Measurements from ENCODE around the gene TMEM131L.
A peak's percentile ranks its signal among the peaks of the same experiment; 100 is the strongest.

Gene TMEM131L

GRCh38 chr4:153497091-153497531 lies 31.0 kb downstream of the TMEM131L start:
- Histone ChIP-seq H3K4ac (ENCODE audit: low read depth, low read length) (no peak overlapping the region), H2AK5ac (ENCODE audit: low read length) (no peak overlapping the region)
- WGBS (ENCODE audit: extremely low coverage, insufficient coverage, insufficient read length): no CpG with 5 or more reads among the region's 4 CpGs

GRCh38 chr4:153497988-153498967 lies 32.1 kb downstream of the TMEM131L start:
- Histone ChIP-seq H2AK5ac (ENCODE audit: low read length) (peak overlapping the region; percentile 59), H2BK5ac (ENCODE audit: low read depth, low read length, poor library complexity) (peak overlapping the region; percentile 35), H2BK12ac (ENCODE audit: low read length) (peak overlapping the region; percentile 47), H3K4me2 (ENCODE audit: low read length) (no peak overlapping the region), H3K14ac (ENCODE audit: low read length) (no peak overlapping the region), H3K9me3 (ENCODE audit: insufficient read depth, low read depth, low read length) (no peaks in the 10 kb centered on the region), H3K27ac (ENCODE audit: low read depth, low read length) (no peak overlapping the region), H3K79me1 (ENCODE audit: low read length) (peaks cover 3% of the 10 kb centered on the region), H3K79me2 (ENCODE audit: control insufficient read depth, insufficient read depth, low read length, poor library complexity) (no peaks in the 10 kb centered on the region), H2AFZ (ENCODE audit: insufficient read depth, low read length, poor library complexity) (no peak overlapping the region), H2BK120ac (ENCODE audit: insufficient read depth, low read length, poor library complexity) (peak overlapping the region; percentile 40), H3K4me1 (ENCODE audit: control insufficient read depth in 1 of 2, insufficient read depth in 2 of 2, low read length in 2 of 2) (peaks cover 3 to 7% of the 10 kb centered on the region in 2 experiments), H4K12ac (ENCODE audit: low read depth, low read length) (no peak overlapping the region), H3K18ac (ENCODE audit: low read length) (peak overlapping the region; percentile 64), H3K27me3 (ENCODE audit: insufficient read depth, low read length) (no peaks in the 10 kb centered on the region), H3K4ac (ENCODE audit: low read depth, low read length) (no peak overlapping the region), H4K91ac (ENCODE audit: low read depth, low read length) (peak overlapping the region; percentile 5), H3K9ac (ENCODE audit: low read length) (no peak overlapping the region), H3K36me3 (ENCODE audit: control insufficient read depth in 1 of 2, insufficient read depth in 2 of 2, low read length in 2 of 2) (no peaks in the 10 kb centered on the region), H3K4me3 (ENCODE audit: low read depth, low read length) (no peak overlapping the region), H4K8ac (ENCODE audit: low read depth, low read length) (no peak overlapping the region), H3K23ac (ENCODE audit: low read length) (no peak overlapping the region)
- no CpG with 5 or more reads among the region's 9 CpGs for WGBS (ENCODE audit: extremely low coverage, insufficient coverage, insufficient read length)
- DNase-seq: no peak

More at GRCh38 chr4:153497091-153497531, 31.0 kb downstream of the TMEM131L start:
- no peak overlapping the region for H4K8ac ChIP-seq (ENCODE audit: low read depth, low read length)
- H4K12ac ChIP-seq (ENCODE audit: low read depth, low read length): no peak overlapping the region
- no peak for DNase-seq
- no peak overlapping the region for H3K14ac ChIP-seq (ENCODE audit: low read length)
- H3K4me1 ChIP-seq (ENCODE audit: control insufficient read depth in 1 of 2, insufficient read depth in 2 of 2, low read length in 2 of 2): peaks cover 6 to 7% of the 10 kb centered on the region in 2 experiments
- H3K79me1 ChIP-seq (ENCODE audit: low read length): peaks cover 3% of the 10 kb centered on the region
- no peaks in the 10 kb centered on the region for H3K27me3 ChIP-seq (ENCODE audit: insufficient read depth, low read length)
- no peak overlapping the region for H2BK5ac ChIP-seq (ENCODE audit: low read depth, low read length, poor library complexity)
- no peak overlapping the region for H2BK12ac ChIP-seq (ENCODE audit: low read length)
- no peaks in the 10 kb centered on the region for H3K36me3 ChIP-seq (ENCODE audit: control insufficient read depth in 1 of 2, insufficient read depth in 2 of 2, low read length in 2 of 2)
- H3K9ac ChIP-seq (ENCODE audit: low read length): no peak overlapping the region
- no peak overlapping the region for H3K4me2 ChIP-seq (ENCODE audit: low read length)
- H3K23ac ChIP-seq (ENCODE audit: low read length): no peak overlapping the region
- H3K4me3 ChIP-seq (ENCODE audit: low read depth, low read length): no peak overlapping the region
- no peaks in the 10 kb centered on the region for H3K9me3 ChIP-seq (ENCODE audit: insufficient read depth, low read depth, low read length)
- H3K18ac ChIP-seq (ENCODE audit: low read length): no peak overlapping the region
- no peak overlapping the region for H2AFZ ChIP-seq (ENCODE audit: insufficient read depth, low read length, poor library complexity)
- no peaks in the 10 kb centered on the region for H3K79me2 ChIP-seq (ENCODE audit: control insufficient read depth, insufficient read depth, low read length, poor library complexity)
- H2BK120ac ChIP-seq (ENCODE audit: insufficient read depth, low read length, poor library complexity): no peak overlapping the region
- no peak overlapping the region for H3K27ac ChIP-seq (ENCODE audit: low read depth, low read length)
- no peak overlapping the region for H4K91ac ChIP-seq (ENCODE audit: low read depth, low read length)

GRCh38 chr4:153499005-153499404 lies 32.8 kb downstream of the TMEM131L start:
- H2AFZ ChIP-seq (ENCODE audit: insufficient read depth, low read length, poor library complexity): no peak overlapping the region
- H3K79me1 ChIP-seq (ENCODE audit: low read length): peaks cover 3% of the 10 kb centered on the region
- H3K27me3 ChIP-seq (ENCODE audit: insufficient read depth, low read length): no peaks in the 10 kb centered on the region
- H3K4ac ChIP-seq (ENCODE audit: low read depth, low read length): no peak overlapping the region
- H4K8ac ChIP-seq (ENCODE audit: low read depth, low read length): no peak overlapping the region
- H4K91ac ChIP-seq (ENCODE audit: low read depth, low read length): no peak overlapping the region
- no peak overlapping the region for H3K14ac ChIP-seq (ENCODE audit: low read length)
- DNase-seq: no peak
- H2BK120ac ChIP-seq (ENCODE audit: insufficient read depth, low read length, poor library complexity): no peak overlapping the region
- H3K79me2 ChIP-seq (ENCODE audit: control insufficient read depth, insufficient read depth, low read length, poor library complexity): no peaks in the 10 kb centered on the region
- no peak overlapping the region for H2BK5ac ChIP-seq (ENCODE audit: low read depth, low read length, poor library complexity)
- H3K9me3 ChIP-seq (ENCODE audit: insufficient read depth, low read depth, low read length): no peaks in the 10 kb centered on the region
- no peak overlapping the region for H3K27ac ChIP-seq (ENCODE audit: low read depth, low read length)
- H3K9ac ChIP-seq (ENCODE audit: low read length): no peak overlapping the region
- H3K36me3 ChIP-seq (ENCODE audit: control insufficient read depth in 1 of 2, insufficient read depth in 2 of 2, low read length in 2 of 2): no peaks in the 10 kb centered on the region
- WGBS (ENCODE audit: extremely low coverage, insufficient coverage, insufficient read length): no CpG with 5 or more reads among the region's 11 CpGs
- no peak overlapping the region for H3K23ac ChIP-seq (ENCODE audit: low read length)
- H2BK12ac ChIP-seq (ENCODE audit: low read length): no peak overlapping the region
- no peak overlapping the region for H4K12ac ChIP-seq (ENCODE audit: low read depth, low read length)
- peaks cover 3 to 7% of the 10 kb centered on the region in 2 experiments for H3K4me1 ChIP-seq (ENCODE audit: control insufficient read depth in 1 of 2, insufficient read depth in 2 of 2, low read length in 2 of 2)
- H3K4me3 ChIP-seq (ENCODE audit: low read depth, low read length): no peak overlapping the region
- H3K4me2 ChIP-seq (ENCODE audit: low read length): no peak overlapping the region
- H3K18ac ChIP-seq (ENCODE audit: low read length): no peak overlapping the region
- H2AK5ac ChIP-seq (ENCODE audit: low read length): no peak overlapping the region

GRCh38 chr4:153501578-153501977 lies 35.4 kb downstream of the TMEM131L start:
- no peak for DNase-seq
- H3K18ac ChIP-seq (ENCODE audit: low read length): no peak overlapping the region
- no peak overlapping the region for H2BK12ac ChIP-seq (ENCODE audit: low read length)
- no peaks in the 10 kb centered on the region for H3K9me3 ChIP-seq (ENCODE audit: insufficient read depth, low read depth, low read length)
- H4K8ac ChIP-seq (ENCODE audit: low read depth, low read length): no peak overlapping the region
- no peak overlapping the region for H2BK5ac ChIP-seq (ENCODE audit: low read depth, low read length, poor library complexity)
- H4K91ac ChIP-seq (ENCODE audit: low read depth, low read length): no peak overlapping the region
- no peak overlapping the region for H3K23ac ChIP-seq (ENCODE audit: low read length)
- no peaks in the 10 kb centered on the region for H3K79me1 ChIP-seq (ENCODE audit: low read length)
- H4K12ac ChIP-seq (ENCODE audit: low read depth, low read length): no peak overlapping the region
- H2AFZ ChIP-seq (ENCODE audit: insufficient read depth, low read length, poor library complexity): no peak overlapping the region
- no peak overlapping the region for H3K4me2 ChIP-seq (ENCODE audit: low read length)
- no peak overlapping the region for H3K4me3 ChIP-seq (ENCODE audit: low read depth, low read length)
- no peak overlapping the region for H2AK5ac ChIP-seq (ENCODE audit: low read length)
- H3K4me1 ChIP-seq (ENCODE audit: control insufficient read depth in 1 of 2, insufficient read depth in 2 of 2, low read length in 2 of 2): peaks cover 3 to 7% of the 10 kb centered on the region in 2 experiments
- H3K4ac ChIP-seq (ENCODE audit: low read depth, low read length): no peak overlapping the region
- H3K36me3 ChIP-seq (ENCODE audit: control insufficient read depth in 1 of 2, insufficient read depth in 2 of 2, low read length in 2 of 2): no peaks in the 10 kb centered on the region
- H3K14ac ChIP-seq (ENCODE audit: low read length): no peak overlapping the region
- H3K27ac ChIP-seq (ENCODE audit: low read depth, low read length): no peak overlapping the region
- no peak overlapping the region for H2BK120ac ChIP-seq (ENCODE audit: insufficient read depth, low read length, poor library complexity)
- no peaks in the 10 kb centered on the region for H3K79me2 ChIP-seq (ENCODE audit: control insufficient read depth, insufficient read depth, low read length, poor library complexity)
- no peak overlapping the region for H3K9ac ChIP-seq (ENCODE audit: low read length)
- no CpG with 5 or more reads among the region's 1 CpG for WGBS (ENCODE audit: extremely low coverage, insufficient coverage, insufficient read length)
- no peaks in the 10 kb centered on the region for H3K27me3 ChIP-seq (ENCODE audit: insufficient read depth, low read length)
